ENCODE measurements around the gene TCF7L2.

DNA sequence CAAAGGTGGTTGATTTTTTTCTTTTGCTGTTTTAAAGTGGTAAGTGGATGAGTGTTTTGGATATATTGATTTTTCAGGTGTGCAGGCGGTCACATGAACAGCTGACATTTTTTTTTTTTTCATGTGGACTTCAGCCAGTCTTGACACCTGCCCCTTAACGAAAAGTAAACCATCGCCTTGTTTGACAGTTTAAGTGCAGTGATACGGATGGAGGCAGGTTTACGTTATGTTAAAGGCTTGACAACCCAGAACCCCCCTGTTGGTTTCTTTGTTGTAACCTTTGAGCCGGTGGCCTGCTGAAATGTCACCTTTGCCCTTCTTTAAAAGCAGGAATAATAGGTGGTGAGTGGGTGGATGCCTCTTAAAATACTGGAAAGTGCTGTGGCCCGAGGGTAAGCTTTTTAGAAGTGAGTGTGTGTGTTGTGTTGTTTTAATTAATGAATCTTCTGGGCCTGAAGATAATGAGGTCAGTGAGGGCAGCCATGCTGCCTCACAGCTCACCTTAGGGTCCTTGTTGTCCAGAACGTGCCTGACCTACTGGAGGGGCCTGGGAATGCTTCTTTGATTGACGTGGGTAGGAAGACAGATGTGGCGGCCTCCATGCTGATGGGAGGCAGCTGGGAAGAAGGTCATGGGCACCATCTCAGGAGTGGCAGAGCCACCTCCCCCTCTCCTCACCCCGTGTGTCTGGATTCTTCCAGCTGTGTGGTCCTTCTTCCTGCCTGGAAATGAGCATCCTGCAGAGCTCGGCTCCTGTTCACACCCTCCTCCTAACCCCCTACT lies 69.8 kb downstream of the TCF7L2 start:
- TF ChIP-seq, protein P1, sequence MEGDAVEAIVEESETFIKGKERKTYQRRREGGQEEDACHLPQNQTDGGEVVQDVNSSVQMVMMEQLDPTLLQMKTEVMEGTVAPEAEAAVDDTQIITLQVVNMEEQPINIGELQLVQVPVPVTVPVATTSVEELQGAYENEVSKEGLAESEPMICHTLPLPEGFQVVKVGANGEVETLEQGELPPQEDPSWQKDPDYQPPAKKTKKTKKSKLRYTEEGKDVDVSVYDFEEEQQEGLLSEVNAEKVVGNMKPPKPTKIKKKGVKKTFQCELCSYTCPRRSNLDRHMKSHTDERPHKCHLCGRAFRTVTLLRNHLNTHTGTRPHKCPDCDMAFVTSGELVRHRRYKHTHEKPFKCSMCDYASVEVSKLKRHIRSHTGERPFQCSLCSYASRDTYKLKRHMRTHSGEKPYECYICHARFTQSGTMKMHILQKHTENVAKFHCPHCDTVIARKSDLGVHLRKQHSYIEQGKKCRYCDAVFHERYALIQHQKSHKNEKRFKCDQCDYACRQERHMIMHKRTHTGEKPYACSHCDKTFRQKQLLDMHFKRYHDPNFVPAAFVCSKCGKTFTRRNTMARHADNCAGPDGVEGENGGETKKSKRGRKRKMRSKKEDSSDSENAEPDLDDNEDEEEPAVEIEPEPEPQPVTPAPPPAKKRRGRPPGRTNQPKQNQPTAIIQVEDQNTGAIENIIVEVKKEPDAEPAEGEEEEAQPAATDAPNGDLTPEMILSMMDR (IDR thresholded peaks at IDR 0.05) = no peak
- TF ChIP-seq, protein P2, sequence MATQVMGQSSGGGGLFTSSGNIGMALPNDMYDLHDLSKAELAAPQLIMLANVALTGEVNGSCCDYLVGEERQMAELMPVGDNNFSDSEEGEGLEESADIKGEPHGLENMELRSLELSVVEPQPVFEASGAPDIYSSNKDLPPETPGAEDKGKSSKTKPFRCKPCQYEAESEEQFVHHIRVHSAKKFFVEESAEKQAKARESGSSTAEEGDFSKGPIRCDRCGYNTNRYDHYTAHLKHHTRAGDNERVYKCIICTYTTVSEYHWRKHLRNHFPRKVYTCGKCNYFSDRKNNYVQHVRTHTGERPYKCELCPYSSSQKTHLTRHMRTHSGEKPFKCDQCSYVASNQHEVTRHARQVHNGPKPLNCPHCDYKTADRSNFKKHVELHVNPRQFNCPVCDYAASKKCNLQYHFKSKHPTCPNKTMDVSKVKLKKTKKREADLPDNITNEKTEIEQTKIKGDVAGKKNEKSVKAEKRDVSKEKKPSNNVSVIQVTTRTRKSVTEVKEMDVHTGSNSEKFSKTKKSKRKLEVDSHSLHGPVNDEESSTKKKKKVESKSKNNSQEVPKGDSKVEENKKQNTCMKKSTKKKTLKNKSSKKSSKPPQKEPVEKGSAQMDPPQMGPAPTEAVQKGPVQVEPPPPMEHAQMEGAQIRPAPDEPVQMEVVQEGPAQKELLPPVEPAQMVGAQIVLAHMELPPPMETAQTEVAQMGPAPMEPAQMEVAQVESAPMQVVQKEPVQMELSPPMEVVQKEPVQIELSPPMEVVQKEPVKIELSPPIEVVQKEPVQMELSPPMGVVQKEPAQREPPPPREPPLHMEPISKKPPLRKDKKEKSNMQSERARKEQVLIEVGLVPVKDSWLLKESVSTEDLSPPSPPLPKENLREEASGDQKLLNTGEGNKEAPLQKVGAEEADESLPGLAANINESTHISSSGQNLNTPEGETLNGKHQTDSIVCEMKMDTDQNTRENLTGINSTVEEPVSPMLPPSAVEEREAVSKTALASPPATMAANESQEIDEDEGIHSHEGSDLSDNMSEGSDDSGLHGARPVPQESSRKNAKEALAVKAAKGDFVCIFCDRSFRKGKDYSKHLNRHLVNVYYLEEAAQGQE (IDR thresholded peaks at IDR 0.05; ENCODE audit: insufficient read depth in 1 of 2, low read depth in 2 of 2, low read length in 1 of 2) = no peak
- no peak for TF ChIP-seq POLR2AphosphoS5 (IDR thresholded peaks at IDR 0.05; ENCODE audit: low read depth, low read length)
- no peak for TF ChIP-seq SIN3A (IDR thresholded peaks at IDR 0.05; ENCODE audit: borderline replicate concordance, insufficient read depth, low read depth, low read length)
- TF ChIP-seq TCF7L2 (IDR thresholded peaks at IDR 0.05; ENCODE audit: low read depth, low read length) = no peak
